Measurements from ENCODE around the gene MAVS.

GRCh38 chr20:3914446-3914845 is 67.8 kb downstream of the MAVS start:
- TF ChIP-seq CTCF (IDR thresholded peaks at IDR 0.05): no peak
- TF ChIP-seq POLR2AphosphoS5 (IDR thresholded peaks at IDR 0.05; ENCODE audit: low read depth, low read length): no peak
- no peak for TF ChIP-seq REST (IDR thresholded peaks at IDR 0.05; ENCODE audit: insufficient read depth in 1 of 2, low read depth in 2 of 2, low read length in 1 of 2)

Data from Panc1 (cell line).